CD4-positive, alpha-beta T cell treated with Interleukin-6 at 100 ng/mL for 8 hours (primary cell): ENCODE measurements around the gene ZNF57.
A peak's percentile ranks its signal among the peaks of the same experiment; 100 is the strongest.
"Not testable (repeated sequence)": the region's sequence is repeated elsewhere in the genome, so short reads cannot be mapped to it uniquely, and the experiment has no call there.

Experiments
- DNase-seq: peaks from one replicate; pipeline ENCODE4 v3.0.0-alpha.2; 2020; ENCODE audit warnings: mixed read lengths, low spot score

ZNF57 gene

GRCh38 chr19:2896694-2897093 is 4.0 kb upstream of the ZNF57 start:
- DNase-seq: no peak

- no peak for DNase-seq
Measured at GRCh38 chr19:2902590-2903218, 2.0 kb downstream of the ZNF57 start.

DNA sequence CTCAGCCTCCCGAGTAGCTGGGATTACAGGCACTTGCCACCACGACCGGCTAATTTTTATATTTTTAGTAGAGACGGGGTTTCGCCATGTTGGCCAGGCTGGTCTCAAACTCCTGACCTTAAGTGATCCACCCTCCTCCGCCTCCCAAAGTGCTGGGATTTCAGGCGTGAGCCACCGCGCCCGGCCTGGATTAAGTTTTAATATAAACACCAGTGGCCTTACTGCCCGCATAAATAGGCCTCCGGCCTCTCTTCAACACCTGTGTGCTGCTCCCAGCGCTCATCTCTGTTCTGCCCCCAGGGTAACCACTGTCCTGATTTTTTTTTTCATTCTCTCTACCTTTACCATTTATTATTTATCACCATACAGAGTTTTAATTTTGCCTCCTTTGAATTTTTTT is 2.6 kb downstream of the ZNF57 start:
- DNase-seq: not testable (repeated sequence)

GRCh38 chr19:2905918-2906519 is 5.3 kb downstream of the ZNF57 start:
- DNase-seq: no peak

GRCh38 chr19:2906631-2907195 is 6.0 kb downstream of the ZNF57 start:
- no peak for DNase-seq

DNA sequence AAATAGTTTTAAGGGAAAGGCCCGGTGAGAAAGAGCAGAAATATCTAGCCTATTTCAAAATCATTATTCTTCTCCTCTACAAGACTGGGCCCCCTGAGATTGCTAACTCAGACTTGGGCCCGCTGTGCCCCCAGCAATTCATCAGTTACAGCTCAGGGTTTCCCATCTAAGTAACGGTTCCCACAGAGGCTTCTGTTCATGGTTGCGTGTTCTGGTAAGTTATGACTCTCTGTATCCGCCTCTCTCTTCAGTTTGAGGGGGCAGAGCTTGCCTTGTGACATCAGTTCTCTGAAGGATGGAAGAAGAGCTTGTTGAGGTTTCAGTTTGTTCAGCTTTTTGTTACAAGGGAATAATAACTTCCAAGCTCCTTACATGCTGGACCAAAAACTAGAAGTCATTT is 11.6 kb downstream of the ZNF57 start:
- no peak for DNase-seq

- no peak for DNase-seq
Measured at GRCh38 chr19:2917275-2918184, 16.8 kb downstream of the ZNF57 start.

DNA sequence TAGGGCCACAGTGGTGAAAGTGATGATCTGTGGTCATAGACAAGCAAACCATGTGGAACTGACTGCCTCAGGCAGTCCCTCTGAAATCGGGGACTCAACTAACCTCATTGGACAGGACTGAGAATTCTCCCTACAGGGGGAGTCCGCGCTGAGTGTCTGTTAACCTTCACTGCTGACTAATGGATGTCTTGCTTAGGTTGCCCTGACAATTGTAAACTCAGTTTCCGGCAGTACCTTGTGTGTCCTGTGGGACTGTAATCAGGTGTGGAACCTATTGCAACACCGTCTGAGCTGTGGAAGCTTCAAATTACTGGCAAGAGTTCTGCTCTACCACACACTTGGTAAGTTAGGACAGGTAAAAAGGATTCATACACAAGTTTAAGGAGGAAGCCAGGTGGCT is 22.3 kb downstream of the ZNF57 start:
- DNase-seq: no peak

DNA sequence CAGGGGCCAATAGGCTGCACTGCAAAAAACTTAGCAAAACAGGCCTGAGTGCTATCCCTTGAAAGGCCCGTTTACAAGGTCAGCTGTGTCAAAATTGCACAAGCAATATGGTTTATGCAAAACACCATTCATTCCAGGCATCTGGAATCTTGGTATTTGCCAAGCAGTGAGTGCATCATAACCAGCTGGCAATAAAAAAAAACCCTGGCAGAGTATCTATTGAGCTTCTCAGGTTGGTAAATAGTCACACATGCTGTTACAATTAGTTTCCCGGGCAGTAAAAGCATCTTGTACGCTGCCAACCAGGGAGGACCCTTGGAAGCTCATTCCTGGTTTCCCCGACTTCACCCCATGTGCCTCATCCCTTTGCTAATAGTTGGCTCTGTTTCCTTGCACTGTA is 22.8 kb downstream of the ZNF57 start:
- no peak for DNase-seq

GRCh38 chr19:2926341-2927031 is 25.8 kb downstream of the ZNF57 start:
- no peak for DNase-seq

GRCh38 chr19:2927032-2927430 is 26.3 kb downstream of the ZNF57 start:
- DNase-seq: no peak

DNA sequence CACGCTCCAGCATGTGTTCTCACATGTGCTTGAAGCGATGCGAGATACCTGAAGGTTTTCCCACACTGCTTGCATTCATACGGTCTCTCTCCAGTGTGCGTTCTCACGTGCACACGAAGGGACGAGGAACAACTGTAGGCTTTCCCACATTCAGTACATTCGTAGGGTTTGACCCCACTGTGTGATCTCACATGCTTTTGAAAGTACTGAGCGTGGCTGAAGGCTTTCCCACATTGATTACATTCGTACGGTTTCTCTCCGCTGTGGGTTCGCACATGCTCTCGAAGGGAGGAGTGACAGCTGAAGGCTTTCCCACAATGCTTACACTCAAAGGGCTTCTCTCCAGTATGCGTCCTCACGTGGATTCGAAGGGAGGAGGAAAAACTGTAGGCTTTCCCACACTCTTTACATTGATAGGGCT is 32.8 kb downstream of the ZNF57 start:
- no peak for DNase-seq

- not testable (repeated sequence) for DNase-seq
Measured at GRCh38 chr19:2935863-2936262, 35.1 kb downstream of the ZNF57 start.

DNA sequence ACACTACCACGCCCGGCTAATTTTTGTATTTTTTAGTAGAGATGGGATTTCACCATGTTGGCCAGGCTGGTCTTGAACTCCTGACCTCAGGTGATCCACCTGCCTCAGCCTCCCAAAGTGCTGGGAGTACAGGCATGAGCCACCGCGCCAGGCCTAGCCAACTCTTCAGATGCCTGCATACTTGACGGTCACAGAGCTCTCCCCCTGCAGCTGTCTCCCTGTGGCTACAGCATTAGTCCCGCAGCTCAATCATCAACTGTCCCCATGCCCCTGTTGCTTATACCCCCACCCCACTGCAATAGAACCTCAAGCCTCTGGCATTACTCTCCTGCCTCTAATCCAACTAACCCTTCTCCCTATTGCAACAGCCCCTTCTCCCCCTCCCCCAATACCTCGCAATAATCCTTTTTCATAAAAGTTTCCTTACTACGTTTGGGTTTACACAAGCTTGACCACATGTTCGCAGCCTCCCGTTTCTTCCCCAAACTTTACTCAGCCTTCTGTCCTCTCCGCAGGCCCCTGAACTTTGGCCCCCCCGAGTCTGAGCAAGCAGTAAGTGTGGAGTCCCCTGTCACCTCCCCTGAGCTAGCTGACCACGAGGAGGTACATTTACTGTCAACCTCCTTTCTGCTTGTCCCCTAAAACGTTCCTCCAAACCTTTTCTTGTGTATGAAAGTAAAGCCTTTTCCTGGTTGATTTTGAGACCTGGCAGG is 42.4 kb downstream of the ZNF57 start:
- DNase-seq: no peak

DNA sequence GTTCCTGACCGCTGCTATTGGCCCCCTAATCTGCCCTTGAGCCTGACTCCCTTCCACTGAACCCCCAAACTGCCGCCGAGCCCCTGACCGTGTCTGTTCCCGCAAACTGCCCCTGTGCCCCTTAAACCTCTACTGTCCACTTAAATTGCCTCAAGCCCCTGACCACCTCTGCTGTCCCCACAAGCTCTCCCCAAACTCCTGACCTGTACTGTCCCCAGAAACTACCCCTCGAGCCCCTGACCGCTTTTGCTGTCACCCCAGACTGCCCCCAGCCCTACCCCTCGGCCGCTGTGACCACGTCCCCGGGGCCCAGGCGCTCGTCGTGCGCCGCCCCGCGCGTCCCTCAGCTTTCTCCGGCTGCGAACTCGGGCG is 43.7 kb downstream of the ZNF57 start:
- DNase-seq: no peak

DNA sequence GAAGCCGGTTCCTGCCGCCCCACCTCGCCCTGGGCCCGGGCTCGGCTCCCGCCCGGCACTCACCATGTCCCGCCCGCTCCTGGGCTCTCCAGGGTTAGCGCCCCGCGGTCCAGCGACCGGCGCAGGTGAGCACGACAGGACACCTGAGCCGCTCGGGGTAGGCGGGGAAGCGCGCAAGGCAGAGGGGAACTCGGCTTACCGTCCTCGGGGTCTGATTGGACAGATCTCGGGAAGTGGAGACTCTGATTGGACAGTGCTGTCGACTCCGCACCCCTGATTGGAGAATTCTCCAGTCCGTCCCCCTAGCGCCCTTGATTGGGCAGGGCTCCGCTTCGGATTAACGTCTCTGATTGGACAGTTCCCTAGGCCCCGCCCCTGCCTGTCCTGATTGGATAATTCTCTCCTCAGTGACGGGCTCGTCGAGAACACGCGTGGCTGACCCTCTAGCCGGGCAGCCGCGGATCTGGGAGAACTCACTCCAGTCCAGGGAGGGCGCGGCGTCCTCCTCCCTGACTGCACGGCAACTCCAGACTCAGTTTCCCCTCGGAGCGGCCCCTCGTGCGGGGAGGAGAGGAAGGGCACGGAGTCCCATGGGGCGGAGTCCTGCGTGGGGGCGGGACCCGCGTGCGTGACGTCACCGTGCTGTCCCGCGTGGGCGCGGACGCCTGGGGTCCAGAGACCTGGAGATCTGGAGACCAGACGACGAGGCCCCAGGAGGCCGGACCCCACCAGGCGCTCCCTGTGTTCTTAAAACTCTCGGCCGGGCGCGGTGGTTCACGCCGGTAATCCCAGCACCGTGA is 44.2 kb downstream of the ZNF57 start, which contains the start of gene ZNF77:
Gene ZNF77, minus strand, starts transcription at position 197 of the 800 bp plus-strand sequence. Its CDS starts 131 bp downstream, at position 66.
- DNase-seq: peak; percentile 99

- DNase-seq: no peak
Measured at GRCh38 chr19:2945575-2946184, 45.0 kb downstream of the ZNF57 start.

- DNase-seq: no peak
Measured at GRCh38 chr19:2949939-2950285, 49.2 kb downstream of the ZNF57 start.

- DNase-seq: peak; percentile 100
Measured at GRCh38 chr19:2950286-2951124, 49.8 kb downstream of the ZNF57 start.
